CD4-positive, alpha-beta T cell treated with Interleukin-15 for 4 hours (primary cell): ENCODE measurements around the gene PPP1R14C.

ENCODE experiments used
- DNase-seq: peaks from one replicate; pipeline ENCODE4 v3.0.0-alpha.2; 2020; ENCODE audit warnings: low spot score

The PPP1R14C gene

DNA sequence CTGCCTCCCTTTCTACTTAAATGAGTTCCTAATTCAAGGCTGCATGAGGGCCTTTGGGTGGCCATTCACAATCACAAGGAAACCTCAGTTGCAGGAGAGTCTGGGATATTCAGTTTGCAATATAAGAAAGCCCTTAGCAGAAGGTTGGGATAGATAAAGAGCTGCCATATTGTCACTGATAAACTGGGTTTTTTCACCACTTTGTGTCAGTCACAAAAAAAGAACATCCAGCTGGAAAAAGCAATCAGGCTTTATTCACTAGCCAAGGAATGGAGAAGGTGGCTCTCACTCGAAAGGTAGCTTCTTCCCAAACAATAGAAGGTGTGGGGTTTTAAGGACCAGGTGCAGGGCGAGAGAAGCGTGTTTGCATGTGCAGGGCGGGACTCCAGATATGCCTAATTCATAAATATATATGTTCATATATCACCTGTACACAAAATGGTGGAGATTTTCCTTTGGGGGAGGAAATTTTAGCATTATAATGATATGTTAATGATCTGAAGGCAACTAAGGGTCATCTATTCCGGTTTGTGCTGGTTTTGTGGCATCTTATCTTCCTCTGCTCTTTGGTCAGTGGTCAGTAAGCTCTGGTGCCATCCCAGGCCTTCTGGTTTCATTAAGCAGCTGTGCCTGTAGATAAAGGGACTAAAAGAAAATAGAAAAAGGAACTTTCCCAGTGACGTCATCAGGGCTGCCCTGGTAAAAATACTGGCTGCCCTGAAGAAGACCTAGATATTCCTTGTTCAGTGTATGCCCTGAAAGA, 128.8 kb downstream of the PPP1R14C start:
- no peak for DNase-seq

DNA sequence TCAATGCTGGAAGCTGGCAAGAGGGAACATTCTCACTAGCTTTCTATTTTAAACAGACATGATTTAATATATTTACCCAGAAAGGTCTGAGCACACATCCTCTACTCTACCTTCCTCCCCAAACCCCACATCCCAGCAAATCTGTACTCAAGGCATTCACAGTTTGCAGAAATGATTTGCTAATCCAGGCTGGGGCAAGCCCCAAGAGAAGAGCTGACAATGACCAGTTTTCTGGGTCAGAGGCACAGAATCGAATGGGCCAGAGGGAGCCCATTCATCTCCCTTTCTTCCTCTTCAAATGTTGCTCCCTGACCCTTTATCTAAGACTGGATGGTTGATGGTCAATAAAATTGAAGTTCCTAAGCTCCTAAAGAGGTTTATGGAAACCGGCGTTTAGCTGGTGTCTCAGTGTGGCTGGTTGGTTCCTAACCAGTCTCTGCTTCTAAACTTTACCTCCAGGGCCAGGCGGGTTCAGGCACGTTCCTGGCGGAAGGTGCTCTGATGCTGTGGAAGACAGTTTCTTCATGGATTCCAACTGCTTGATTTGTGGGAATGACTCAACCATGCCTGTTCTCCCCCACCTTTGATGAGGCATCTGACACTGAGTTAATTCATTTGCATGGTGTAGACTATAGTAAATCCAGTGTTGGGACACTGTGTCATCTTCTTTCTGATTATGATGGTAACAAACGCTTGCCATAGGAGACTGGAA, 129.6 kb downstream of the PPP1R14C start:
- DNase-seq: no peak

DNA sequence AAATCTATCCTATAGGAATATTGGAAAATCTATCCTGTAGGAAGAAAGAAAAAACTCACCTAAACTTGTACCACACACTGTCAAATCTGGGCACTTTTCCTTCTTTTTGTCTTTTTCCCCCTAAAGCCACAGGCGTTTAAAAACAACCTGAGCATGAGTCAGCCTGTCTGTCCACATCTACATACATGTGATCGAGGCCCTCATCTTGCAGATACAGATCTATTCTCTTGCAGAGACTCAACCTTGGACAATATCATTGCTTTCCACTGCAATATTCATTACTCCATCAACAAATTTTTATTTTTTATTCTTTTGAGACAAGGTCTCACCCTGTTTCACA, 130.1 kb downstream of the PPP1R14C start:
- no peak for DNase-seq

DNA sequence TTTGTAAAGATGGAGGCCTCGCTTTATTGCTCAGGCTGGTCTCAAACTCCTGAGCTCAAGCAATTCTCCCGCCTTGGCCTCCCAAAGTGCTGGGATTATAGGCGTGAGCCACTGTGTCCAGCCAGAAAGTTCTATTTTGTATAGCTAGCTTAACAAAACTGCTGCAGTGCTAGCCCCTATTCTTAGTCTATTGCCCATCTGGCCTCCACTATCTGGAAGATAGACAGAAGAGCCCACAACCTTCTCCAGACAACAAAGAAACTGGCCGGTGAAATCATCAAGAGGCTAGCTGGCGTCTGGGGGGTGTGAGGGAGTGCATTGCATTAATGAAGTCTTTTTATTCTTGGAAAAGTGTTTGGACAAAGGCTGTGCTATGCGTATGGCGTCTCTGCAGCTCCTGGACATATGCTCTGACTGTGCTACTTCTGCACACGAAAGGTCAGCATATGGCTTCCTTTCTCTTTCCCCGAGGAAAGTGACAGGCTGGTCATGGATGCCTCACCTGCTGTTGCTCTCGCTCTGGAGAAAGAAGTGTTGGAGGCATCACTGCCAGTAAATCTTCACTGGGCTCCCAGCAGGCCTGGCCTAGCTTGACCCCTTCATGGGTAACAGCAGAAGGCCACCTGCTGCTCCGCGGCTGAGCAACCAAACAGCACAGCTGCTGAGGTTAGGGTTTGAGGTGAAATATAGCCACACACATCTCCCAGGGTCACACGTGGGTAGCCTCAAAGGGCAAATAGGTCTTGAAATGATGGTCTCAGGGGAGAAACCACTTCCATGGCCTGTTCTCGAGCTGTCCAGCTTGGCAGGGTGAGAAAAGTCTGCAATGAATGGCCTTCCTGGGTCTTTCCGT, 130.8 kb downstream of the PPP1R14C start:
- DNase-seq: no peak

DNA sequence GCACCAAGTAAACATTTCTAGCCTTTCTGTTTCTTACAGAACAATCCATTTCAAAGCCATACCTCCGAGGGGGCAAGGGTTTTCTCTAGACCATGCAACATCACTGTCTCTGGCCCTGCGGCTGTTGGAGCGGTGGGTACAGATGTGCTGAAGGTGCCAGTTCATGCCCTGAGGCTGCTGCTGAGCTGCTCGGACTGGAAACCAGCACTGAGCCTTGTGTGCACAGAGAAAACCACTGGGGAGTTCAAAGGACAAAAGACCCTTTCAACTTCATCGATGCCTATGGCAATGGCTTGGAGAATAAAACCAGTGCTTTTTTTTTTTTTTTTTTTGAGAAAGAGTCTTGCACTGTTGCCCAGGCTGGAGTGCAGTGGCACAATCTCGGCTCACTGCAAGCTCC, 132.6 kb downstream of the PPP1R14C start:
- DNase-seq: no peak

DNA sequence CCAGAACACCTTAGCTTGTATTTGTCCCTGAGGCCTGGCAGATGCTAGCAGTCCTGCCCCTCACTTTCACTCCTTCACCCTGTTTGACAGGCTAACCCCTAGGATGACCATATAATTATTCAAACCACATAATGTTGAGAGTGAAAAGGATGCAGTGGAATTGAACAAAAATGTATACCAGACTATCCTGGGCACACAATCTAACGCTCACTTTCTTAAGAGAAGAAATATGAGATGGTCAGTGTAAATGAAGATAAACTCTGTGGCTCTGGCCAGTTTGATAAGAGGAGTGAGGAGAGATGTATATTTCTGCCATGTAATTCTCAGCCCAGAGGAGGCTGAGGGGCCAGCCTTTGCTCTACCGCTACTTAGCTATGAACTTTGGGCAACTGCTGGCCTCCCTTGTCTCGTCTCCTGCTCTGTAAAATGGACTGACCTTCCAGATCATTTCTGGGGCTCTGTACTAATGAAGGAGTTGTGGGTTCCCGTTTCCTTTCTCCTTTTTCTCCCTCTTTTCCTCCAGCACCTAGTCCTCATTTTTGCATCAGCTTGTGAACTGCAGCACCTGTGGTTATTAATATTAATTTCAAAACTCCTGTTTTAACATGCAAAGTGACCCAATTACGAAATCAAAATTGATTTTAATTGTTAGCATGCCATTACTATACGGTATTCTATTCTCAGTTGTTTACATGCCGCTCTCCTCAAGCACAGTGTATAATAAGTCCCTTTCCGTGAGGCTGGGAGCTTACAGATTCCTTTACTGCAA, 133.5 kb downstream of the PPP1R14C start:
- DNase-seq: no peak

DNA sequence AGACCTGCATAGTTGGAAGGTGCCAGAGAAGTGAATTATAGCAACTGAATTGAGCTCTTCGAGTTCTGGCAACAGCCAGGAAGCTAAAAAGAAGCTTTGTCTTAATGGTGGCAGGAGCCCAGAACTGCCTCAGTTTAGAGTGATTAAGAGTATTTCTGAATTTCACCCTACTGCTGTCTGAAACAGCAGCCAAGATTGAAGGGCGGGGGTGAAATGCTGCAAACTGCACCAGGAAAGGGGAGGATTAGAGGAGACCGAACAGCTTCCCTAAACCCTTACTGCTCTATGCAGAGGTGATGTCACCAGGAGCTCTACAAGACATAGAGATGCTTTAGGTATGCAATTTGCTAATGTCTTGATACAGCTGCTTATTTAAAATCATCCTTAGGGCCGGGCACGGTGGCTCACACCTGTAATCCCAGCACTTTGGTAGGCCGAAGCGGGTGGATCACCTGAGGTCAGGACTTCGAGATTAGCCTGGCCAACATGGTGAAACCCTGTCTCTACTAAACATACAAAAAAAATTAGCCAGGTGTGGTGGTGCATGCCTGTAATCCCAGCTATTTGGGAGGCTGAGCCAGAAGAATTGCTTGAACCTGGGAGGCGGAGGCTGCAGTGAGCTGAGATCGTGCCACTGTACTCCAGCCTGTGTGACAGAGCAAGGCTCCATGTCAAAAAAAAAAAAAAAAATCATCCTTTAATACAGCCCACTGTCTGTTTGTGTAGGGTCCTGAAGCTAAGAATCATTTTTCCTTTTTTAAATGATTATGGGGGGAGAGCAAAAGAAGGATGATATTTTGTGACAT, 134.3 kb downstream of the PPP1R14C start:
- DNase-seq: no peak

DNA sequence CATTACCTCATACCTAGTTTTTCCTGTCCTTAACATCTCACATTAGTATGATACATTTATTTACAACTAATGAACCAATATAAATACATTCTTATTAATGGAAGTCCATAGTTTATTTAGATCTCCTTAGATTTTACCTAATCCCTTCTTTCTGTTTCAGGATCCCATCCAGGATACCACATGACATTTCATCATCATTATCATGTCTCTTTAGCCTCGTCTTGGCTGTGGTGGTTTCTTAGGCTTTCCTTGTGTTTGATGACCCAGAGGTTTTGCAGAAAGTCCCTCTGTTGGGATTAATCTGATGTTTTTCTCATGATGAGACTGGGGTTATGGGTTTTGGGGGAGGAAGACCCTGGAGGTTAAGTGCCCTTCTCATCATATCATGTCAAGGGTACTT, 136.7 kb downstream of the PPP1R14C start:
- DNase-seq: no peak

DNA sequence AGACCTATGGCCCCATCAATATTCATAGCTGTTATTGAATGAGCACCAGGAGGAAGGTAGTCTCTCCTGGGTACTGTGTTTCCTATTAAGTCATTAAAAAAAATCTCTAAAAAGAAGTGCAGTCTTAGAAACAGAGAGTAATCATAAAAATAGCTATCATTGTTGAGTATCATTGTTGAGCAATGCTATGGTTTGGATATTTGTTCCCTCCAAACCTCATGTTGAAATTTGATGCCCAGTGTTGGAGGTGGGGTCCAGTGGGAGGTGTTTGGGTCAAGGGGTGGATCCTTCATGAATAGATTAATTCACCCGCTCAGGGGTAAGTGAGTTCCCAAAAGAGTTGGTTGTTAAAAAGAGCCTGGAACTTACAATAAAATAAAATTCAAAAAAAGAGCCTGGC, 137.9 kb downstream of the PPP1R14C start:
- no peak for DNase-seq

DNA sequence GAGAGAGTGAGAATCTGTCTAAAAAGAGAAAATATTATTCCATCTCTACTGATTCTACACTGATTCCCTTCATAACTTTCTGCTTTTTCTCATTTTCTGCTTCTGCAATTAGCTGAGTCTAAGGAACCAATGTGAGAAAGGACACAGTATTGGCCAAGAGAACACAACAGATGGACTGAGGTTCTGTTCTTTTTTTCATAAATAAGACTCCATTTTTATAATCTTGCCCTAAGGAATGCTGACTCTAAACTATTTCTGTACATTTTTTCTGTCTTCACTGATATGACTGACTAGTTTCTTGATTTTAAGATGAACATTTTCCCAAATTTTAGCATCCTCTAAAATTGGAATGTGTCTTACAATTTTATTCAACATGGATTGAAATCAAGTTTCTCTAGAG, 138.9 kb downstream of the PPP1R14C start:
- DNase-seq: no peak

DNA sequence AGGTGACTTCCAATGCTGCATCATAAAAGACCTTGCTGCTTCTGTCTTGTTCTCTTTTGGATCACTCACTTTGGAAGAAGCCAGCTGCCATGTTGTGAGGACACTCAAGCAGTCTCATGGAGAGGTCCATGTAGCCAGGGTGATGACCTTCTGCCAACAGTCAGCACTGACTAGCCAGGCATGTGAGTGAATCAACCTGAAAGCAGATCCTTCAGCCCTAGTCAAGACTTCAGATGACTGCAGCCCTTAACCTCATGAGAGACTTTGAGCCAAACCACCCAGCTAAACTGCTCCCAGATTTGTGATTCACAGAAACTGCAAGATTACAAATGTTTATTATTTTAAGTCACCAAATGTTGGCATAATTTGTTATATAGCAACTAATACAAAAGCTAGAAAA, 140.0 kb downstream of the PPP1R14C start:
- DNase-seq: no peak

DNA sequence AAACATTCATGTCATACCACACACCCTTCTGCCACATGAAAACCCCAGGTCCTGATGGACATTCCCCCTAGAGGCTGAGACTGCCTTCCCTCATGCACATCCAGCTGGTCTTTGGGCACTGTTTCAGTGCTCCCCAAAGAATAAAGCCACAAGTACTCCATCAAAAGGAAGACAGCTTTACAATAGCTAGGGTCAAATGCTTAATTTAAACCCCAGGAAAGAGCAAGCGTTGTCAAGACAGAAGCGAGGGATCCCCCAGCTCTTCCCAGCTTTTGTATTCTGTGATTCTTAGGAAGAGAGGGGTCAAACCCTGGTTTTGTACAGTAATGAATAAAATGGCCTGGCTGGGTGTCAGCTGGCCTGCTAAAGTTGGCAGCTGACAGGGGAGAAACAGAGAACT, 143.6 kb downstream of the PPP1R14C start:
- no peak for DNase-seq

DNA sequence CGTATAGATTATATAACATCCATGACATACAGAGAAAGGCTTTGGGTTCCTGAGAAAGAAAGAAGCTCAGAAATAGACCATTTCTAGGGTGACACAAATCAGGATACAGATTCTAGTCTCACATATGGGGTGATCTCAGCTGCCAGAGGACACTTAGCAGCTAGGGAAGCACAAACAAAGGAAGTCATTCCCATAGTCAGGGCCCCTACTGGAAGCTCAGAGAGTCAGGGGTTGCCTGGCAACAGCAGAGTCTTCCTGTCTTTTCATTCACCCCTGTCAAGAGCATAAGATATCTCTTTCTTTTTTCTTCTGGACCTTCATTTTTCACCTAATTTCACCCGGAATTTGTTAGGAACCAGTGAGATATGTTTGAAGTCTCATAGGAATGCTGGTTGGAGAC, 144.1 kb downstream of the PPP1R14C start:
- DNase-seq: no peak

DNA sequence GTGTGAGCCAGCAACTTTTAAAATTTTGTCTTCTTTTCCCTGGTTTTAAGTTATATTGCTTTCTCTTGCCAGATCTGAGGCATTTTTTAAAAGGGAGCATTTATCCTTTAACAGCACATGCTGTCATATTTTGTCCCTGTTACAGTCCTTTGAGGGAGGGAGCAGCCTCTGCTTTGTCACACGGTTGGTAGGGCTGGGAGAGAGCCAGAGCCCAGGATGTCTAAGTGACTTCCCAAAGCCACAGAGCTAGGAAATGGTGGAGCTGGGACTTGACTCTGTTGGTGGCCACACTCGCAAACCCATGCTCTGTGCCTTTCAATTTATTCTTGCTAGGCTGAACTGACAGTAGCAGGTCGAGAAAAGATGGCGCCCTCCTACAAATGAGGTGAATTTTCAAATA, 145.6 kb downstream of the PPP1R14C start:
- DNase-seq: no peak

DNA sequence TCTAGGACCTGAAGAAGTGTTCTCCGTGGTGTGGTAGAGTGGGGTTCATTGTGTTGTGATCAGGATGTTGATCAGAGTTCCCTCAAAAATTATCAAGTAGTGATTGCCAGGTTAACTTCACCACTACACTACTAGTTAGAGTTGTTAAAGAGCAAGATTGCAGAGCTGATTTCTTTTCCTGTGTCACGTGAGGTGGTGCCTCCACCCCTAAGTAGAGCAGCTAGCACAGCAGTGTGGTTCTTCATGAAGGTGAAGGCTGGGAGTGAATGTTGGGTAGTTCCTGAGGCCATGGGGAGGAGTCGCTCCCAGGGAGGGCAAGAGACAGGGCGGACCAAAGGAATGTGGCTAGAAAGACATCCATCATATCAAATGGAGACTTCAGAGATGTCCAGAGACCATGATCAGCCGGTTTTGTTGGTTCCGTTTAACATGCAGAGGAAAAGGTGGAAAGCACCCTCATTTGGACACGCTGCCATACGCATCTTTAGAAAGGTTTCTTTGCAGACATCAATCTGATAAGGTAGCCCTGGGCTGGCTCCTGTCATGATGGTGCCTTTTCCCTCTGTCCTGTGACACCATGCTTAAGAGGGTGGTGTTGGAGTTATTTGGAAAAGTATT, 146.7 kb downstream of the PPP1R14C start:
- no peak for DNase-seq

DNA sequence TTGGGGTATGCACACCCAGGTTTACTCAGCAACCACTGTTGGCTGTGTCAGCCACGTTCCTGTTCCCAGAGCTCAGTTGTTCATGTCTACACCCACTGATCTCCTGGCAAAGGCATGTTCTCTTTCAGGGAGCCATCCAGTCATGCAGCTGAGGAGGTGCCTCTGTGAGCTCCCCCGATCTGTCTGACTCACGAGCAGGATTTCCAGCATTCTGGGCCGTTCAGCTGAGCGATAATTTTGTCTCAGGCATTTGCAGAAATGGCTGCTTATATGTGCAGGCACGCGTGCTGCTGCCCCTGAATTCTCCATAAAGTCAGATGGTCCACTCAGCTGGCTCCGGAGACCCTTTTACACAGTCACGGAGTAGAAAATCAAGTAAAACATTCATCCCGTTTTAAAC, 147.6 kb downstream of the PPP1R14C start:
- no peak for DNase-seq

DNA sequence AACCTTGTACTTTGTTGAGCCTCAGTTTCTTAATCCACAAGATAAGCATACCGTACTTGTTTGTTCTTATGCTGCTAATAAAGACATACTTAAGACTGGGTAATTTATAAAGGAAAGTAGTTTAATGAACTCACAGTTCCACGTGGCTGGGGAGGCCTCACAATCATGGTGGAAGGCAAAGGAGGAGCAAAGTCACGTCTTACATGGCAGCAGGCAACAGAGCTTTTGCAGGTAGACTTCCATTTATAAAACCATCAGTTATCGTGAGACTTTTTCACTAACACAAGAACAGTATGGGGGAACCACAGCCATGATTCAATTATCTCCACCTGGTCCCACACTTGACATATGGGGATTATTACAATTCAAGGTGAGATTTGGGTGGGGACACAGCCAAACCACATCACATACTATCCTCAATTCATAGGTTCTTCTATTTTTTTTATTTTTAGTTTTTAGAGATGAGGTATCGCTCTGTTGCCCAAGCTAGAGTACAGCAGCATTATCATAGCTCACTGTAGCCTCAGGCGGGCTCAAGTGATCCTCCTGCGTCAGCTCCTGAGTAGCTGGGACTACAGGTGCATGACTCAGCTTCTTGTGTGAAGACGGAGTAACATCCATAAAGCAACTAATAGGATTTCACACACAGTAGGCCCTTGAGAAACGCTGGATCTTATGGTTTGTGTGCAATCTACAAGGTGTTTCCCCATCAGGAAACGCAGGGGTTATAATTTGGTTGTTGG, 149.3 kb downstream of the PPP1R14C start:
- DNase-seq: no peak

DNA sequence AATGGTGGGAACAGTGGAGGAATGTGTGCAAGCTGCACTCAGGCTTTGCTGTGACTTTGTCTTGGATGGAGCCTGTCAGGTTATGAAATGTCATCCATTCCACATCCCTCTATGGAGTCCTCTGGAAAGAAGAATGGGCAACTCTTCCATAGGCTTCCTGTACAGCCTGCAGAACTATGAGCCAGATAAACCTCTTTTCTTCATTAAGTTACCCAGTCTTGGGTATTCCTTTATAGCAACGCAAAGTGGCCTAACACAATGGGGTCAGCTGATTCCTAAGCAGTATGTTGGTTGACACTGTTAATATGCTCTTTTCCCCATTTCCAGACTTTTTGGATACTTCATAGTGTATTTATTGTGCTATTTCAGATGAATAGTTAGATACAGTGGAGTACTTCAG, 150.2 kb downstream of the PPP1R14C start:
- no peak for DNase-seq

DNA sequence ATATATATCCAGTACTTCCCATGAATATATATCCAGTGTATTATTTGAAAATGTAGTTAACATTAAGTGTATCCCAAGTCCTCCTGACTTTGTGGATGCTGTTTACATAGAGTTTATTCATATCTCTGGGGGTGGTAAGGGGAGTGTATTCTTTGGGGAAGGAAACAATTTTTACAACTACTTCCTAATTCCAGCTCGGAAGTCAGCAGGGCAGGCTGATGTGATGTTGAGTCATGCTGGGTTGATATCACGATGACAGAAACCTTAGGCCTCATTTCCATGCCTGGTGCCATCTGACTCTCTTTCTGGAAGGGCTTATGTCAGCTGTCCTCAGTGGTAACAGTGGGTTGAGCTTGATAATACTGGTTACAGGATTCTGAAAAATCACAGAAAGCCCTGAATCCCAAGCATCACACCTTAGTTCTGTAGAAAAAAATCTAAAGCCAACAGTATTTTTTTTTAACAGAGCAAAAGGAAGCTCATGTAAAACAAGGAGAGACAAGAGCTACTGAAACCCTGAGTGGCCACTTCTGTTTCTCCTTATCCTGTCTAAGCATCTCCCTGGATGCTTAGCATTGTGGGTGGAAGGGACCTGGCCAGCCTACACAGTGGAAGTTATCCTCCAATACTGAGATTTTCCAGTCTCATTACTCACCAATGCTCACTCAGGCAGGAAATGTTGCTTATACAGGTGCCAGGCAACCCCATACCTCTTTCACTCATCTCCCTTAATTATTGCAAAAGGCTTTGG, 150.8 kb downstream of the PPP1R14C start:
- DNase-seq: no peak
